Erythroblast (primary cell): ENCODE measurements around the gene CC2D1B.

Experiments
- GATA1 ChIP-seq: IDR thresholded peaks from 2 replicates; pipeline ENCODE4 v1.6.1; 2011; ENCODE audit warnings: low read depth, mild to moderate bottlenecking, control low read depth, low read length, moderate library complexity
- POLR2A ChIP-seq: IDR thresholded peaks from 2 replicates; pipeline ENCODE4 v1.6.1; 2011; ENCODE audit warnings: mild to moderate bottlenecking, low read length

DNA sequence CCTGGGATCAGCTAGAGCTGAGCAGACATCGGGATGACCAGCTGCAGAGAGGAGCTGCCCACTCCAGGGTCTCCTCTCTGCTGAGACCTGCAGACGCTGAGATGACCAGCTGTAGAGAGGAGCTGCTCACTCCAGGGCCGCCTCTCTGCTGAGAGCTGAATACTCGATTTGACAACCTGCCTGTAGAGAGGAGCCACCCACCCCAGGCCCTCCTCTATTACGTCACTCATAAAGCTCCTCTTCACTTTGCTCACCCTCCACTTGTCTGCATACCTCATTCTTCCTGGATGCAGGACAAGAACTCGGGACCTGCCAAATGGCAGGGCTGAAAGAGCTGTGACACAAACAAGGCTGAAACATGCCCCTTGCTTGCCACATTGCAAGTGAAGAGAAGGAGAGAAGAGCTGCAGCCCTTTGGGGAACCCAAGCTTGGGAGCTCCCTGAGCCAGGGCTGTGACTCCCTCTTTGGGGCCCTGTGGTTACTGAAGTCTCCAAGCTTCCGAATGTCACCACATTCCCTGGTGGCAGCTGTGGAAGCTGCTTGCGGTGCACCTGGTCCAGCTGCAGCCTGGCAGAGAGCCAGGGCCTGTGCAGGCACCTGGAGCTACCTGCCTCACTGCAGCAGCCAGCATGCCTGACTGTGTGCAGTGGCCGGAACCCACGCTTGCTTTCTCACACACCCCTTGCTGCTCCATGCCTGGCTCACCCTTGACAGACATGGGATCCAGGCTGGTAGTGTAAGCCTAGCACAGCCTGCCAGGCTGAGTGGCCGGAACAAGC lies 59.6 kb downstream of the CC2D1B start:
- no peak for TF ChIP-seq POLR2A
- TF ChIP-seq GATA1 = no peak
